Fibroblast of mammary gland (primary cell): ENCODE results near the gene RPS14.

Source experiments
- DNase-seq: peaks from one replicate; pipeline ENCODE4 v3.0.0-alpha.2; 2010; ENCODE audit warnings: low read depth
- H3K4me3 ChIP-seq: 2 replicates; pipeline ENCODE4 v1.5.1; 2011; ENCODE audit warnings: low read depth, mild to moderate bottlenecking, low read length, moderate library complexity; ENCODE audit not compliant: control insufficient read depth
- CTCF ChIP-seq: conservative IDR thresholded peaks from 2 replicates; pipeline ENCODE4 v1.5.1; 2011; ENCODE audit warnings: low read depth, low read length, inconsistent platforms; ENCODE audit not compliant: control insufficient read depth, insufficient read depth

Gene RPS14

GRCh38 chr5:150401076-150401375 is 48.5 kb downstream of the RPS14 start:
- H3K4me3 ChIP-seq = no peak overlapping the region
- TF ChIP-seq CTCF = no peak
- DNase-seq = no peak

- no peak for DNase-seq
- no peak overlapping the region for H3K4me3 ChIP-seq
- no peak for TF ChIP-seq CTCF
These were observed 49.0 kb downstream of the RPS14 start for GRCh38 chr5:150400316-150401075.

- TF ChIP-seq CTCF = no peak
- no peak for DNase-seq
- H3K4me3 ChIP-seq = no peak overlapping the region
These were observed 49.9 kb downstream of the RPS14 start for GRCh38 chr5:150399524-150400211.

- no peak for DNase-seq
- H3K4me3 ChIP-seq = no peak overlapping the region
- peak; percentile 15 for TF ChIP-seq CTCF
These were observed 50.6 kb downstream of the RPS14 start for GRCh38 chr5:150398722-150399523.

- DNase-seq = no peak
These were observed 51.5 kb downstream of the RPS14 start for GRCh38 chr5:150397782-150398721.

More at GRCh38 chr5:150397782-150398721, 51.5 kb downstream of the RPS14 start:
- H3K4me3 ChIP-seq = no peak overlapping the region
- TF ChIP-seq CTCF = no peak
